ENCODE results near the gene OTOF. TPM values are rescaled to one million over a fixed set of nuclear protein-coding genes. Genes with fewer than 3 reads are reported as not detected.

Gene OTOF
- polyA plus RNA-seq, 4 donors, result 0.09 to 0.32 (median 0.20) TPM

GRCh38 chr2:26454561-26455001 is 23.3 kb downstream of the OTOF start:
- DNase-seq (ENCODE audit: low read depth in 4 of 4, low spot score in 3 of 4), result no peak

- no peak for DNase-seq (ENCODE audit: low read depth in 4 of 4, low spot score in 3 of 4)
Measured at GRCh38 chr2:26453421-26454329, 24.2 kb downstream of the OTOF start.

- DNase-seq (ENCODE audit: low read depth in 4 of 4, low spot score in 3 of 4), result no peak
Measured at GRCh38 chr2:26451700-26452099, 26.2 kb downstream of the OTOF start.

- DNase-seq (ENCODE audit: low read depth in 4 of 4, low spot score in 3 of 4), result no peak
Measured at GRCh38 chr2:26450031-26450635, 27.8 kb downstream of the OTOF start.

GRCh38 chr2:26449278-26450030 is 28.5 kb downstream of the OTOF start:
- DNase-seq (ENCODE audit: low read depth in 4 of 4, low spot score in 3 of 4), result no peak

- DNase-seq (ENCODE audit: low read depth in 4 of 4, low spot score in 3 of 4), result no peak
Measured at GRCh38 chr2:26448651-26449050, 29.3 kb downstream of the OTOF start.

GRCh38 chr2:26444236-26444635 is 33.7 kb downstream of the OTOF start:
- DNase-seq (ENCODE audit: low read depth in 4 of 4, low spot score in 3 of 4), result no peak

- no peak for DNase-seq (ENCODE audit: low read depth in 4 of 4, low spot score in 3 of 4)
Measured at GRCh38 chr2:26442707-26443106, 35.2 kb downstream of the OTOF start.

- DNase-seq (ENCODE audit: low read depth in 4 of 4, low spot score in 3 of 4), result no peak
Measured at GRCh38 chr2:26442301-26442700, 35.6 kb downstream of the OTOF start.

GRCh38 chr2:26438926-26439325 is 39.0 kb downstream of the OTOF start:
- DNase-seq (ENCODE audit: low read depth in 4 of 4, low spot score in 3 of 4), result no peak

- no peak for DNase-seq (ENCODE audit: low read depth in 4 of 4, low spot score in 3 of 4)
Measured at GRCh38 chr2:26438526-26438925, 39.4 kb downstream of the OTOF start.

- DNase-seq (ENCODE audit: low read depth in 4 of 4, low spot score in 3 of 4), result no peak
Measured at GRCh38 chr2:26435106-26435505, 42.8 kb downstream of the OTOF start.

- no peak for DNase-seq (ENCODE audit: low read depth in 4 of 4, low spot score in 3 of 4)
Measured at GRCh38 chr2:26432859-26433258, 45.1 kb downstream of the OTOF start.

GRCh38 chr2:26432363-26432762 is 45.6 kb downstream of the OTOF start:
- DNase-seq (ENCODE audit: low read depth in 4 of 4, low spot score in 3 of 4), result no peak

- no peak for DNase-seq (ENCODE audit: low read depth in 4 of 4, low spot score in 3 of 4)
Measured at GRCh38 chr2:26430826-26431225, 47.1 kb downstream of the OTOF start.

GRCh38 chr2:26429779-26430578 is 47.9 kb downstream of the OTOF start:
- DNase-seq (ENCODE audit: low read depth in 4 of 4, low spot score in 3 of 4), result no peak

- no peak for DNase-seq (ENCODE audit: low read depth in 4 of 4, low spot score in 3 of 4)
Measured at GRCh38 chr2:26428846-26429245, 49.1 kb downstream of the OTOF start.

- no peak for DNase-seq (ENCODE audit: low read depth in 4 of 4, low spot score in 3 of 4)
Measured at GRCh38 chr2:26424221-26424620, 53.7 kb downstream of the OTOF start.

GRCh38 chr2:26423750-26424149 is 54.2 kb downstream of the OTOF start:
- no peak for DNase-seq (ENCODE audit: low read depth in 4 of 4, low spot score in 3 of 4)

GRCh38 chr2:26422947-26423629 is 54.8 kb downstream of the OTOF start:
- no peak for DNase-seq (ENCODE audit: low read depth in 4 of 4, low spot score in 3 of 4)
